OCI-LY1 (cell line): ENCODE data around the gene PRKCA.

ENCODE experiments used
- H2AFZ ChIP-seq: fragments of 200-600 bp; sonication (generic), shearing (Covaris generic); 2 replicates; pipeline ENCODE4 v1.6.0; 2014; ENCODE audit warnings: antibody characterized with exemption, mild to moderate bottlenecking, low read length
- H3F3A ChIP-seq: fragments of 200-600 bp; sonication (generic), shearing (Covaris generic); 2 replicates; pipeline ENCODE4 v1.6.0; 2014; ENCODE audit warnings: mild to moderate bottlenecking, antibody characterized with exemption, low read length, moderate library complexity; ENCODE audit not compliant: insufficient read depth
- H3K27ac ChIP-seq: fragments of 200-600 bp; sonication (generic); 2 replicates; pipeline ENCODE4 v1.5.1; 2014; ENCODE audit warnings: low read length, mixed run types, mild to moderate bottlenecking, low read depth; ENCODE audit not compliant: poor library complexity, severe bottlenecking
- H3K27me3 ChIP-seq: fragments of 200-600 bp; sonication (generic); 2 replicates; pipeline ENCODE4 v1.6.0; 2014; ENCODE audit warnings: antibody characterized with exemption, mild to moderate bottlenecking, low read length, moderate library complexity; ENCODE audit not compliant: insufficient read depth
- H3K36me3 ChIP-seq: fragments of 200-600 bp; sonication (generic); 2 replicates; pipeline ENCODE4 v1.6.1; 2014; ENCODE audit warnings: mild to moderate bottlenecking, antibody characterized with exemption, low read length, moderate library complexity, mixed read lengths; ENCODE audit not compliant: insufficient read depth
- H3K4me1 ChIP-seq: fragments of 200-600 bp; sonication (generic); 2 replicates; pipeline ENCODE4 v1.5.1; 2014; ENCODE audit warnings: mild to moderate bottlenecking, low read length, moderate library complexity; ENCODE audit not compliant: insufficient read depth, severe bottlenecking
- H3K4me2 ChIP-seq: fragments of 200-600 bp; sonication (generic), shearing (Covaris generic); 2 replicates; pipeline ENCODE4 v1.6.1; 2014; ENCODE audit warnings: low read length
- H3K4me3 ChIP-seq: fragments of 200-600 bp; sonication (generic); 2 replicates; pipeline ENCODE4 v1.5.1; 2014; ENCODE audit warnings: low read length, low read depth, mild to moderate bottlenecking, mixed read lengths; ENCODE audit not compliant: poor library complexity, severe bottlenecking
- H3K79me2 ChIP-seq: fragments of 200-600 bp; shearing (Covaris generic); 2 replicates; pipeline ENCODE4 v1.6.1; 2016; ENCODE audit warnings: mixed run types, low read length, mixed read lengths; ENCODE audit not compliant: insufficient read depth
- H3K9ac ChIP-seq: fragments of 200-600 bp; sonication (generic), shearing (Covaris generic); 2 replicates; pipeline ENCODE4 v1.6.1; 2014; ENCODE audit warnings: mild to moderate bottlenecking, low read length, mixed read lengths
- H3K9me2 ChIP-seq: fragments of 200-600 bp; sonication (generic), shearing (Covaris generic); 2 replicates; pipeline ENCODE4 v1.6.1; 2014; ENCODE audit warnings: low read depth, mild to moderate bottlenecking, low read length, mixed read lengths
- H3K9me3 ChIP-seq: fragments of 200-600 bp; shearing (Covaris generic); 2 replicates; pipeline ENCODE4 v1.6.1; 2014; ENCODE audit warnings: low read length, mixed read lengths
- H4K20me1 ChIP-seq: fragments of 200-600 bp; sonication (generic), shearing (Covaris generic); 2 replicates; pipeline ENCODE4 v1.6.0; 2016; ENCODE audit warnings: mild to moderate bottlenecking, low read length; ENCODE audit not compliant: insufficient read depth
- CTCF ChIP-seq: fragments of 200-600 bp; sonication (generic), shearing (Covaris generic); IDR thresholded peaks from 2 replicates; pipeline ENCODE4 v1.5.1; 2017; ENCODE audit warnings: mild to moderate bottlenecking, antibody characterized with exemption, low read length, moderate library complexity, mixed read lengths
- EZH2 ChIP-seq: fragments of 200-600 bp; sonication (generic), shearing (Covaris generic); IDR thresholded peaks from 2 replicates; pipeline ENCODE4 v1.8.0; 2017; ENCODE audit warnings: borderline replicate concordance, mixed run types, mild to moderate bottlenecking, antibody characterized with exemption, low read length, moderate library complexity, mixed read lengths

Gene PRKCA

GRCh38 chr17:66783656-66784381 is 481.4 kb downstream of the PRKCA start:
- Histone ChIP-seq H3F3A (no peaks in the 10 kb centered on the region), H3K9me3 (no peaks in the 10 kb centered on the region), H4K20me1 (no peaks in the 10 kb centered on the region), H3K36me3 (no peaks in the 10 kb centered on the region; the same call in 1 of the 2 replicates), H3K4me1 (peaks cover 28% of the 10 kb centered on the region), H3K27me3 (no peaks in the 10 kb centered on the region), H3K79me2 (no peaks in the 10 kb centered on the region), H3K9me2 (no peaks in the 10 kb centered on the region), H3K27ac (no peak overlapping the region), H3K9ac (no peak overlapping the region), H3K4me2 (no peak overlapping the region), H2AFZ (no peak overlapping the region), H3K4me3 (no peak overlapping the region)
- TF ChIP-seq CTCF (no peak), EZH2 (no peak)

- H3K9ac ChIP-seq = no peak overlapping the region
- H3K36me3 ChIP-seq = no peaks in the 10 kb centered on the region; the same call in 1 of the 2 replicates
- peaks cover 28% of the 10 kb centered on the region for H3K4me1 ChIP-seq
- H3K4me3 ChIP-seq = no peak overlapping the region
- H4K20me1 ChIP-seq = no peaks in the 10 kb centered on the region
- no peaks in the 10 kb centered on the region for H3F3A ChIP-seq
- no peaks in the 10 kb centered on the region for H3K27me3 ChIP-seq
- no peaks in the 10 kb centered on the region for H3K9me3 ChIP-seq
- TF ChIP-seq EZH2 (no peak), CTCF (no peak)
- no peaks in the 10 kb centered on the region for H3K79me2 ChIP-seq
- H2AFZ ChIP-seq = no peak overlapping the region
- peak overlapping the region; percentile 32 for H3K27ac ChIP-seq
- H3K9me2 ChIP-seq = no peaks in the 10 kb centered on the region
- H3K4me2 ChIP-seq = no peak overlapping the region
Measured at GRCh38 chr17:66784621-66785364, 482.4 kb downstream of the PRKCA start.

- no peak for TF ChIP-seq CTCF
- Histone ChIP-seq H3K27ac (peak overlapping the region; percentile 58), H3K9me2 (no peaks in the 10 kb centered on the region), H3K27me3 (no peaks in the 10 kb centered on the region), H3K4me1 (peaks cover 38% of the 10 kb centered on the region), H3K9me3 (no peaks in the 10 kb centered on the region), H3F3A (no peaks in the 10 kb centered on the region), H3K4me3 (no peak overlapping the region), H3K36me3 (no peaks in the 10 kb centered on the region; the same call in 1 of the 2 replicates), H3K9ac (no peak overlapping the region), H2AFZ (no peak overlapping the region), H3K79me2 (no peaks in the 10 kb centered on the region), H4K20me1 (no peaks in the 10 kb centered on the region), H3K4me2 (no peak overlapping the region)
Measured at GRCh38 chr17:66786107-66786506, 483.7 kb downstream of the PRKCA start.
